ENCODE measurements around the gene SLC19A1. TPM values are rescaled to one million over a fixed set of nuclear protein-coding genes. Genes with fewer than 3 reads are reported as not detected.
A peak's percentile ranks its signal among the peaks of the same experiment; 100 is the strongest.

The SLC19A1 gene
- total RNA-seq, 1 donor from 2014 or later, result 4.5 TPM

DNA sequence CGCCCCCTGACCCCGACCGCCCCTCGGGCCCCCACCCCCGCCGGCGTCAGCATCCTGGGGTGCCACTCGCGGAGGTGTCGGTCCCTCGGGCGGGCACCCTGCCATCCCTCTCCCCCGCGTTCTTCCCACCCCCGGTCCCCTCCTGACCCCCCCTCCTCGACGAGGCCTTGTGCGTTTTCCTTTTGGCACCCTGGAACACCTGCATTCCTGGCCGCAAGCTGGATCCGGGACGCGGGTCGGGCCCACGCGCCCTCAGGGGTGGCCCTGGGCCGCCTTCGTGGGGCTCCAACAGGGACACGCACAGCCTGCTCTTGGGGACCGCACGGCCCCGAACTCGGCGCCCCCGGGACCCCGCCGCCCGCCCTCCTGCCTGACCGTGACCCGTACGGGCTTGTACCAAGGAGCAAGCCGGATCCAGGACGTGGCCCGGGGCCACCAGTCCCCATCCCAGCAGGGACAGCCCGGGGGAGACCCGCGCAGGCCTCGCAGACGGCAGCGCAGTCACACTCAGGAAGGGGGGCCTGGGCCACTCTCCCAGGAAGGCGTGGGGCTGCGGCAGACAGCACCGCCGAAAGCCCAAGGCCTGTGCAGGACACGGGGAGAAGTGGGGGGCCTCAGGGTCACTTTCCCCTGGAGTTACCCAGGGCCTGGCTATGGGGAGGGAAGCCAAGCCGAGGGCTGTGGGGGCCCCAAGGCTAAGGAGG lies 579 bp upstream of the SLC19A1 start:
- TF ChIP-seq, protein P1, sequence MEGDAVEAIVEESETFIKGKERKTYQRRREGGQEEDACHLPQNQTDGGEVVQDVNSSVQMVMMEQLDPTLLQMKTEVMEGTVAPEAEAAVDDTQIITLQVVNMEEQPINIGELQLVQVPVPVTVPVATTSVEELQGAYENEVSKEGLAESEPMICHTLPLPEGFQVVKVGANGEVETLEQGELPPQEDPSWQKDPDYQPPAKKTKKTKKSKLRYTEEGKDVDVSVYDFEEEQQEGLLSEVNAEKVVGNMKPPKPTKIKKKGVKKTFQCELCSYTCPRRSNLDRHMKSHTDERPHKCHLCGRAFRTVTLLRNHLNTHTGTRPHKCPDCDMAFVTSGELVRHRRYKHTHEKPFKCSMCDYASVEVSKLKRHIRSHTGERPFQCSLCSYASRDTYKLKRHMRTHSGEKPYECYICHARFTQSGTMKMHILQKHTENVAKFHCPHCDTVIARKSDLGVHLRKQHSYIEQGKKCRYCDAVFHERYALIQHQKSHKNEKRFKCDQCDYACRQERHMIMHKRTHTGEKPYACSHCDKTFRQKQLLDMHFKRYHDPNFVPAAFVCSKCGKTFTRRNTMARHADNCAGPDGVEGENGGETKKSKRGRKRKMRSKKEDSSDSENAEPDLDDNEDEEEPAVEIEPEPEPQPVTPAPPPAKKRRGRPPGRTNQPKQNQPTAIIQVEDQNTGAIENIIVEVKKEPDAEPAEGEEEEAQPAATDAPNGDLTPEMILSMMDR (IDR thresholded peaks at IDR 0.05; ENCODE audit: insufficient read depth, low read length, severe bottlenecking), result no peak
- no peak for DNase-seq (ENCODE audit: low read depth)
- FAIRE-seq, result no peak
- H3K4me3 ChIP-seq (ENCODE audit: low read depth, low read length), result peak overlapping the region; percentile 56
- H3K27me3 ChIP-seq (ENCODE audit: control insufficient read depth, insufficient read depth, low read length), result no peaks in the 10 kb centered on the region
- H3K36me3 ChIP-seq (ENCODE audit: control insufficient read depth, insufficient read depth, low read length), result no peaks in the 10 kb centered on the region

DNA sequence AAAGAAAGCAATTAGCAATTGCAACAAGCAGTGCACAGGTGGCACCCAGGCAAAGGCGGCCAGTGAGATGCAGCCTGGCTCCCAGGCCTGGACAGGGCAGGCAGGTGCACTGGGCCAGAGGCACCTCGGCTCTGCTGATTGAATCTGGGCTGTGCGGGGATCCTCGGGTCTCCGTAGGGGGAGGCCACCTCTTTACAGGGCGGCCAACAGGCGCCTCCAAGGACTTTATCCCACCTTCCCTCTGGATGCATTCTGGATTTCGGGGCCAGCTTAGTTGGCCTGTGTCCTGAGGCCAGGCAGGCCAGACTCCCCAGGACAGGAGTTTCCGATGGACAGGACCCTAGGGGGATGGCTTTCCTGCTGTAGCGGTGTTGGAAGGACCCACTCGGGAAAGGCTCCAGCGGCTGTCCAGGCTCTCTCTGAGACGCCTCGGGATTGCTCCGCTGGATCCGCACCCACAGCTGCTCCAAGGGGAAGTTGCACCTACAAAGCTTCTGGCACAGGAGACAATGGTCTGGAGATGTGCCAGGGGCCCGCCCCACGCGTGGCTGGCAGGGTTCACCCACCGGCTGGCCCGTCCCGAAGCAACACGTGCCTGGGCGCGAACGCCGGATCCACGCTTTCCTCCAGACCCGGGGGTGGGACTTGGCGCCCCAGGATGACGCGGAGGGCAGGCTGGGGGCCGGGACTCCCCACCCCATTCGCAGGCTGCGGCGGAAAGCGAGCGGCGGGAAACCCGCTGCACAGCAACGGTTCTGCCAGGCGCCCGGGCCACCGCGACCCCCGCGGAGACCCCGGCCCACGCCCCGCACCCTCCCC lies 810 bp downstream of the SLC19A1 start:
- TF ChIP-seq, protein P1 (IDR thresholded peaks at IDR 0.05; ENCODE audit: insufficient read depth, low read length, severe bottlenecking), result no peak
- H3K4me3 ChIP-seq (ENCODE audit: low read depth, low read length), result peak overlapping the region; percentile 56
- no peaks in the 10 kb centered on the region for H3K36me3 ChIP-seq (ENCODE audit: control insufficient read depth, insufficient read depth, low read length)
- no peaks in the 10 kb centered on the region for H3K27me3 ChIP-seq (ENCODE audit: control insufficient read depth, insufficient read depth, low read length)
- FAIRE-seq, result no peak
- peak; percentile 30 for DNase-seq (ENCODE audit: low read depth)

- Histone ChIP-seq H3K27me3 (ENCODE audit: control insufficient read depth, insufficient read depth, low read length) (no peaks in the 10 kb centered on the region), H3K4me3 (ENCODE audit: low read depth, low read length) (no peak overlapping the region), H3K36me3 (ENCODE audit: control insufficient read depth, insufficient read depth, low read length) (no peaks in the 10 kb centered on the region)
- TF ChIP-seq, protein P1 (IDR thresholded peaks at IDR 0.05; ENCODE audit: insufficient read depth, low read length, severe bottlenecking), result no peak
- FAIRE-seq, result no peak
- no peak for DNase-seq (ENCODE audit: low read depth)
These were observed 1.7 kb downstream of the SLC19A1 start for GRCh38 chr21:45540601-45540970.

DNA sequence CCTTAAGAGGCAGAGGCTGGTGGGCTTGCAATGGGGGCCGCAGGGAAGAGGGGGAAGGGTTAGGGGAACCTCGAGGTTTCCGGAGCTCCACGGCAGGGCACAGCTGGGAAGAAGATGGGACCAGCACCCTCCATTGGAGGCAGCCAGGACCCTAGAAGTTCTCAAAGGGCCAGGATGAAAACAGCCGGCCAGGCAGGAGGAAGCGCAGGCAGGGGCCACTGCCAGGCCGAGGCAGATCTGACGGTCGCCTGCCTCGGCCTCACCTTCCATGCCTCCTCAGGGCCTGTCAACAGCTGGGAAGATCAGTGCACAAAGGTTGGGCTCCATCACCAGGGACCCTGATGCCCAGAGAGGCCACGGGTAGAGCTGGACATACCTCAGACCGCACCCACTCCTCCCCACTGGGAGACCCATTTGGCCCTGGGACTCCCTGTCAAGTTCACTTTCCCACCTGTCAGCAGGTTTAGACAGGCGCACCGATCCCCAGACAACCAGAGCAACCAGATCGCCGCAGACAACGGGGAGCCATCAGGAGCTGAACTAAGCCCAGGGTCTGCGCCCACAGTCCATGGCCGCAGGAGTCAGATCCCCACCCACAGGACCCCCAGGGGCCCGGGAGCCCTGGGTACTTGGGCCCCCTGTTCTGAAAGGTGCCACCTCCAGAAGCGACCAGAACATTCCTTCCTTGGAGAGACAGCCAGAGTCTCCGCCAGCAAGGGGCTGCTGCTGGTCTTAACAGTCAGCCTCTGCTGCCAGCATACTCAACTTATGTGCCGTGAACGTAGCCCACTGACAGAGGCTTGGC lies 2.2 kb downstream of the SLC19A1 start:
- H3K4me3 ChIP-seq (ENCODE audit: low read depth, low read length), result no peak overlapping the region
- FAIRE-seq (no peak), DNase-seq (ENCODE audit: low read depth) (no peak)
- TF ChIP-seq, protein P1 (IDR thresholded peaks at IDR 0.05; ENCODE audit: insufficient read depth, low read length, severe bottlenecking), result no peak
- peaks cover 1% of the 10 kb centered on the region for H3K36me3 ChIP-seq (ENCODE audit: control insufficient read depth, insufficient read depth, low read length)
- H3K27me3 ChIP-seq (ENCODE audit: control insufficient read depth, insufficient read depth, low read length), result no peaks in the 10 kb centered on the region

DNA sequence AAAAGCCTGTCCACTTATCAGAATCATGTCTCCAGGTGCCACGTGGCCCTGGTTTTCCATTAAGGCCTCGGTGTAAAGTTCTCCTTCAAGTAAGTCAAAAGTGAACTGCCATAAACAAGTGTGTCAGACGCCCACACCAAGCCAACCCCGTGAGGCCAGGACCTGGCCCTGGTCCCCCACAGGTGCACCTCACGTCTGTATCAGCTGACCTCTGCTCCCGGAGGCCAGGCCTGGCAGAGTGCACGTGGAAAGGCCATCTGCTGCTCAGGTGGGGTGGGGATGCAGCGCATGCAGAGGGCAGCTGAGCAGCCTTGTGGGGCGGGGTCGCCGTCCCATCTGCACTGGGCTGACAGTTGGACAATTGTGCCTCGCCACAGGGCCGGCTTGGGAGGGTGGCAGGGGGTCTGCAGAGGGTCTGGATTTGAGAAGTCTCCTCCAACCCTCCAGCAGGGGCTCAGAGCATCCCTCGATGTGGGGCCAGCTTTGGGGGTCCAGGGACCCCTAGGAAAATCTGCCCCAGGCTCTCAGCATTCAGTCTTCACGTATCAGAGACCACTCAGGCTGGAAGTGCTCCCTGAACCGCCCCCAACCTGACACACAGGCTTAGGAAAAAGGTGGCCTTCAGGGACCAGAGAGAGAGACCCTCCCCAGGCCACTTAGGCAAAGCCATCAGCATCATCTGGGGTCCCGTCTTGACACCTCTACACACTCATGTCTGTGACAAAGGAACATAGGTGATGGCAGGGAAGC lies 3.0 kb downstream of the SLC19A1 start:
- FAIRE-seq, result no peak
- Histone ChIP-seq H3K27me3 (ENCODE audit: control insufficient read depth, insufficient read depth, low read length) (no peaks in the 10 kb centered on the region), H3K4me3 (ENCODE audit: low read depth, low read length) (no peak overlapping the region), H3K36me3 (ENCODE audit: control insufficient read depth, insufficient read depth, low read length) (peaks cover 1% of the 10 kb centered on the region)
- TF ChIP-seq, protein P1 (IDR thresholded peaks at IDR 0.05; ENCODE audit: insufficient read depth, low read length, severe bottlenecking), result no peak
- no peak for DNase-seq (ENCODE audit: low read depth)

All from bronchial epithelial cell (primary cell).